Motor neuron (in vitro differentiated cells): ENCODE results near the gene MLPH. TPM values are rescaled to one million over a fixed set of nuclear protein-coding genes. Genes with fewer than 3 reads are reported as not detected.
A peak's percentile ranks its signal among the peaks of the same experiment; 100 is the strongest.

Experiments used
- ATAC-seq, 8 experiments: fragments of 200-7000 bp; cut with Tn5 transposase; replicated peaks in 6 of 8; 2 replicates each; pipeline ENCODE4 v1.8.0; 2021; ENCODE audit warnings: mild to moderate bottlenecking in 8 of 8, moderate library complexity in 8 of 8
- H3K27ac ChIP-seq, 2 donors: fragments of 250-450 bp; sonication (Bioruptor Pico); 2 replicates each; pipeline ENCODE4 v1.9.0; 2021; ENCODE audit warnings: antibody characterized with exemption in 2 of 2, mild to moderate bottlenecking in 2 of 2, moderate library complexity in 1 of 2
- H3K4me1 ChIP-seq, 2 donors: fragments of 250-450 bp; sonication (Bioruptor Pico); replicated peaks in 1 of 2; 2 replicates each; pipeline ENCODE4 v1.6.1; 2021; ENCODE audit warnings: antibody characterized with exemption in 2 of 2, mild to moderate bottlenecking in 2 of 2, moderate library complexity in 1 of 2
- H3K4me3 ChIP-seq, 5 donors: fragments of 250-450 bp; sonication (Bioruptor Pico); 2 replicates each; pipeline ENCODE4 v1.9.0; 2021; ENCODE audit warnings: antibody characterized with exemption in 5 of 5, mild to moderate bottlenecking in 5 of 5, moderate library complexity in 4 of 5
- WGBS, 10 experiments: fragments of 450-650 bp; shearing (Covaris generic); methylation state at CpG; one replicate each; pipeline ENCODE4 v1.0.0; 2022; 5-methylcytosine and 5-hydroxymethylcytosine counted together
- in situ Hi-C, 9 experiments: fragments of 400-800 bp; cut with MboI; loops; one replicate each; pipeline ENCODE4 v1.15.0; 2021; ENCODE audit warnings: low sequenced_read_pairs in 9 of 9, low pct_unique_long_range_greater_than_20kb in 2 of 9; ENCODE audit not compliant: unreplicated experiment in 9 of 9
- total RNA-seq, 8 experiments: library from RNA; unstranded; fragments of 300-600 nt; gene quantifications; 2 replicates each; pipeline versions ENCODE4 v1.2.3 to v1.2.4, GENCODE V29; 2022

The MLPH gene
- total RNA-seq, 8 experiments from 2014 or later = 0.11 to 1.3 (median 0.46) TPM; not detected in 1

- no peak for ATAC-seq
- H3K27ac ChIP-seq = no peak overlapping the region
- H3K4me3 ChIP-seq = no peak overlapping the region
- peaks cover 2 to 7% of the 10 kb centered on the region in 2 donors for H3K4me1 ChIP-seq
- in situ Hi-C loops = no loop called here
- 17 to 67% (median 59%) methylated on average over 1 to 4 of the region's 6 CpGs; no CpG with 5 or more reads in 6 of the 10 experiments for WGBS, 10 experiments
Observed at GRCh38 chr2:237488295-237488694, 1.2 kb downstream of the MLPH start.

GRCh38 chr2:237488901-237489860, 2.1 kb downstream of the MLPH start:
- Histone ChIP-seq H3K4me1 (peaks cover 2 to 7% of the 10 kb centered on the region in 2 donors), H3K4me3 (no peak overlapping the region), H3K27ac (no peak overlapping the region)
- WGBS, 10 experiments = 20 to 80% (median 63%) methylated on average over 1 to 6 of the region's 6 CpGs; no CpG with 5 or more reads in 3 of the 10 experiments
- in situ Hi-C loops = no loop called here
- no peak for ATAC-seq

- Histone ChIP-seq H3K4me1 (peaks cover 2 to 7% of the 10 kb centered on the region in 2 donors), H3K4me3 (no peak overlapping the region), H3K27ac (no peak overlapping the region)
- in situ Hi-C loops = no loop called here
- 56 to 100% (median 70%) methylated on average over 1 to 5 of the region's 8 CpGs; no CpG with 5 or more reads in 1 of the 10 experiments for WGBS, 10 experiments
- ATAC-seq = no peak
Observed at GRCh38 chr2:237490009-237490711, 3.1 kb downstream of the MLPH start.

- 54 to 100% (median 72%) methylated on average over 2 to 6 of the region's 6 CpGs for WGBS, 10 experiments
- no peak overlapping the region for H3K4me3 ChIP-seq
- ATAC-seq = no peak
- no peak overlapping the region for H3K27ac ChIP-seq
- in situ Hi-C loops = no loop called here
- H3K4me1 ChIP-seq = peaks cover 2 to 7% of the 10 kb centered on the region in 2 donors
Observed at GRCh38 chr2:237490795-237491194, 3.7 kb downstream of the MLPH start.

DNA sequence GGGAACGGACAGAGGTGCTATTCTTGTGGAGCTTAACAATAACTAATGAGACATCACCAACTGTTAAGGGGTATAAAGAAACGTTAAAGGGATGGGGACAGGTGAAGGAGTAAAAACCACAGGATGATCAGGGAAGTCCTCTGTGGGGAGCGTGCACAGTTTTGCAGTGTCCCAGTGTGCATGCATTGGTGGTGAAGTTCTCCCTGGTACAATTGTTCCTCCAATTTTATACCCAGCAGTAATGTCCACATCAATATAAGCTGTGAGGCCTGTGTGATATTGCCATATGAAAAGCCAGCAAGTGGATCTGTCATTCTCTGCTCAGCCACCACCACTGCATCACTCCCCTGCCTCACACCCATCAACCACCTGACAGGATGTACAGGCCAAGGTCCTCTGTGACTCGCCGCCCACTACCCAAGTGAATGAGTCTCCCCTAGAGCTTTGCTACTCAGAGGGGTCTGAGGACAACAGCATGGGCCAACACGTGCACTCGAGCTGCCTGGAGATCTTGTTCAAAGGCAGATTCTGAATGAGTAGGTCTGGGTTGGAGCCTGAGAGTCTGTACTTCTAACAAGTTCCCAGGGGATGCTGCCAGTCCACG, 4.6 kb downstream of the MLPH start:
- no peak overlapping the region for H3K4me3 ChIP-seq
- H3K27ac ChIP-seq = no peak overlapping the region
- no peak for ATAC-seq
- 20 to 100% (median 60%) methylated on average over 1 to 5 of the region's 8 CpGs; no CpG with 5 or more reads in 2 of the 10 experiments for WGBS, 10 experiments
- H3K4me1 ChIP-seq = peaks cover 0 to 2% of the 10 kb centered on the region in 2 donors
- in situ Hi-C loops = no loop called here

DNA sequence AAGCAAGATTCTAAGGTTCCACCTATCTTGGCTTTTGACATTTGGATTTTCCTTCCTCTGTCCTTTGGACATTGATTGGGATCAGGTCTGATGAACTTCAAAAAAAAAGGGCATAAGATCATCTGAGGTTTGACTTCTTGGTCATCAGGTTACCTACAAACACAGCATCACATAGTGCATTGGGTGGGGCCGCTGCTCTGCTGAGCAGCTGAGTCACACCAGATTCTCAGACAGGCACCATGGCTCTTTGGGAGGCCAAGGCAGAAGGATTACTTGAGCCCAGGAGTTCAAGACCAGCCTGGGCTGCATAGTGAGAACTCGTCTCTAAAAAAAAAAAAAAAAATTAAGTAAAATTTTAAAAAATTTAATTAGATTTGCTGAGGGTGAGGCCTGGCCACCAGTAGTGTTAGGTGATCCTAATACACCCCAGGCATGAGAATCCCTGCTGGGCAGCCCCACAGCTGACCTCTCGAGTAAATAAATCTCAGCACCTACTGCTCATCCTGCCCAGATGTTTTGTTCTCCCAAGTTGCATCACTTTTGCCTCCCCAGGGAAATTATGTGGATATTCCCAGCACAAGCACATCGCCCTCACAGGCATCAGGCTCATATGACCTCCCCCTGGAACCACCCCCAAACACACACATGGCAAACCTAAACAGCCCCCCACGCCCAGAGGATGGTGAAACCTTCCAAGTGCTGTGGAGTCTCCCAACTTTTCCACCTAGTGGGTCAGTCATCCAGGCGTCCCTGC, 5.3 kb downstream of the MLPH start:
- in situ Hi-C loops = no loop called here
- Histone ChIP-seq H3K27ac (no peak overlapping the region), H3K4me3 (no peak overlapping the region), H3K4me1 (no peaks in the 10 kb centered on the region)
- ATAC-seq = no peak
- 49 to 100% (median 72%) methylated on average over 1 to 6 of the region's 6 CpGs; no CpG with 5 or more reads in 2 of the 10 experiments for WGBS, 10 experiments

- 60 to 80% (median 74%) methylated on average over 1 to 4 of the region's 5 CpGs; no CpG with 5 or more reads in 6 of the 10 experiments for WGBS, 10 experiments
- no peak for ATAC-seq
- in situ Hi-C loops = no loop called here
Observed at GRCh38 chr2:237494066-237494465, 7.0 kb downstream of the MLPH start.

GRCh38 chr2:237495521-237496117, 8.6 kb downstream of the MLPH start:
- WGBS, 10 experiments = 80 to 100% (median 89%) methylated on average over 1 to 7 of the region's 21 CpGs; no CpG with 5 or more reads in 2 of the 10 experiments
- in situ Hi-C loops = no loop called here
- no peak overlapping the region for H3K27ac ChIP-seq
- no peaks in the 10 kb centered on the region for H3K4me1 ChIP-seq
- ATAC-seq = no peak
- no peak overlapping the region for H3K4me3 ChIP-seq

More at GRCh38 chr2:237494066-237494465, 7.0 kb downstream of the MLPH start:
- Histone ChIP-seq H3K4me1 (no peaks in the 10 kb centered on the region), H3K27ac (no peak overlapping the region), H3K4me3 (no peak overlapping the region)

DNA sequence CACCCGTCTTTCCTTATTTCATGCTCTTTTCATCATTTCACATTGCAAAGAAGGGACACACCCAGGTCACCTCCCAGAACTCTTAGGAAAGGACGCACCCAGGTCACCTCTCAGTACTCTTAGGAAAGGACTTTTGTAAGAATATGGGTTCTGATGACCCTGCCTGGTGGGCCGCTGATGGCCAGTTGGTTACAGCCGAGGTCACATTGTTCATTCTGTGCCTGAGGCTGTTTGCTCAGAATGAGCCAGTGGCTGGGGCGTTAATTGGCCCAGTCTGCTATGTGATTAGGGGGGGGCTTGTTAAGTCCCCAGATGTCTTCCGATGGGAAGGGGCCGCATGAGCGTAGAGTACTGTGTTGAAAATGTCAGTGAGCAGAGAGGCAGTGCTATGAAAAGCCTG, 9.4 kb downstream of the MLPH start:
- no peak for ATAC-seq

DNA sequence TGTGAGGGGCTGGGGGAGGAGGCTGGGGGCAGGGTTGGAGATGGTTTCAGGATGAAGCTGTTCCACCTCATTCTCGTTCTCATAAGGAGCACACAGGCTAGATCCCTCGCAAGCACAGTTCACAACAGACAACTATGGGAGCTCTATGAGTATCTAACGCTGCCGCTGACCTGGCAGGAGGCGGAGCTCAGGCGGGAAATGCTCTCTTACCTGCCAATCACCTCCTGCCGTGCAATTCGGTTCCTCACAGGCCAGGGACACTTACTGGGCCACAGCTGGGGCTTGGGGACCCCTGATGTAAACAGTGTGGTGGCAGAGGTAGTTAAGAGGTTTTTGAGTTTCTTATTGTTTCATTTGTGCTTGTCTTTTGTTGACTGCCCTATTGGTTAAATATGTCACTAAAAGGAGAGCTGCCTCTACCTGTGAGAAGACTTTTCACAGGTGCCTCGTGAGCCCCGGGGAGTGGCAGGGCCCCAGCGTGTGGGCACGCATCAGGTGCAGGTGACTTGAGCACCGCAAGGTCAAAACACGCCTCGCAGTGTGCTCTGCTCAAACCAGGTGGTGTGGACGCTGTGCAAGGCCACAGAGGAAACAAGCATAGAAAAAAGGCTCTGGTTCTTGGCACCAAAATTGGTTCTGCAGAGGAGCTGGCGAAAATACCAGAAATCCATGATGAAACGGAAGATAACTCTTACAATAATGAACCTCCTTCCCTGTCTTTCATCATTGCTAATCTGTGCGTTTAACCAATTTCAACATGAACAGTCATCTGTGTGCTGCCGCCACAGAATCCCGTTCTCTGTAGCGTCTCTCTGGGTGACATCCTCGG, 10.2 kb downstream of the MLPH start:
- in situ Hi-C loops = no loop called here

More for the DNA sequence above, 9.4 kb downstream of the MLPH start:
- Histone ChIP-seq H3K4me3 (no peak overlapping the region), H3K4me1 (no peaks in the 10 kb centered on the region), H3K27ac (no peak overlapping the region)
- in situ Hi-C loops = no loop called here
- 64 to 88% (median 78%) methylated on average over 1 to 6 of the region's 8 CpGs; no CpG with 5 or more reads in 3 of the 10 experiments for WGBS, 10 experiments

GRCh38 chr2:237497838-237498186, 10.8 kb downstream of the MLPH start:
- H3K27ac ChIP-seq = no peak overlapping the region
- 0 to 80% (median 17%) methylated on average over 1 to 8 of the region's 10 CpGs; no CpG with 5 or more reads in 3 of the 10 experiments for WGBS, 10 experiments
- no peaks in the 10 kb centered on the region for H3K4me1 ChIP-seq
- no peak overlapping the region for H3K4me3 ChIP-seq
- in situ Hi-C loops = no loop called here
- peak in 3 of 8 experiments; percentile 85 to 90 (median 86) for ATAC-seq

More for the DNA sequence above, 10.2 kb downstream of the MLPH start:
- ATAC-seq = no peak
- 4 to 93% (median 81%) methylated on average over 2 to 21 of the region's 23 CpGs; no CpG with 5 or more reads in 1 of the 10 experiments for WGBS, 10 experiments
- no peaks in the 10 kb centered on the region for H3K4me1 ChIP-seq
- no peak overlapping the region for H3K27ac ChIP-seq
- H3K4me3 ChIP-seq = no peak overlapping the region
